Kasumi-1 (cell line): ENCODE data around the gene ACTL6B.

Source experiments
- DNase-seq, 2 experiments: peaks; one replicate each; lab custom pipeline; 2025; lab: John Stamatoyannopoulos, UW

ACTL6B gene

GRCh38 chr7:100627238-100627549, 29.1 kb downstream of the ACTL6B start:
- no peak for DNase-seq

GRCh38 chr7:100626530-100627237, 29.6 kb downstream of the ACTL6B start:
- peak; percentile 84 to 87 for DNase-seq

- DNase-seq, result no peak
Measured at GRCh38 chr7:100626055-100626454, 30.2 kb downstream of the ACTL6B start.

- no peak for DNase-seq
Measured at GRCh38 chr7:100623951-100624824, 32.1 kb downstream of the ACTL6B start.

- DNase-seq, result no peak
Measured at GRCh38 chr7:100621554-100621953, 34.7 kb downstream of the ACTL6B start.

- DNase-seq, result no peak
Measured at GRCh38 chr7:100620804-100621203, 35.4 kb downstream of the ACTL6B start.

- no peak for DNase-seq
Measured at GRCh38 chr7:100620239-100620638, 36.0 kb downstream of the ACTL6B start.

GRCh38 chr7:100614308-100614861, 41.9 kb downstream of the ACTL6B start:
- DNase-seq, result no peak

- DNase-seq, result peak; percentile 52 to 53
Measured at GRCh38 chr7:100613412-100614175, 42.7 kb downstream of the ACTL6B start.

- DNase-seq, result no peak
Measured at GRCh38 chr7:100612730-100613390, 43.4 kb downstream of the ACTL6B start.

GRCh38 chr7:100611983-100612729, 44.1 kb downstream of the ACTL6B start, which contains the start of gene MOSPD3:
Gene MOSPD3 (plus strand): TSS chr7:100612540. CDS start chr7:100612792, 252 bp downstream.
- peak; percentile 99 for DNase-seq

GRCh38 chr7:100609958-100610357, 46.3 kb downstream of the ACTL6B start:
- DNase-seq, result no peak

- DNase-seq, result no peak
Measured at GRCh38 chr7:100607111-100607510, 49.1 kb downstream of the ACTL6B start.

GRCh38 chr7:100606313-100606712, 49.9 kb downstream of the ACTL6B start:
- DNase-seq, result no peak

GRCh38 chr7:100604976-100605911, 51.0 kb downstream of the ACTL6B start:
- DNase-seq, result peak in 1 of 2 experiments; percentile 3

- DNase-seq, result peak; percentile 74 to 76
Measured at GRCh38 chr7:100604028-100604975, 51.9 kb downstream of the ACTL6B start.

GRCh38 chr7:100603726-100604027, 52.6 kb downstream of the ACTL6B start:
- no peak for DNase-seq

GRCh38 chr7:100602889-100603725, 53.1 kb downstream of the ACTL6B start:
- no peak for DNase-seq
